ENCODE data around the gene IL3RA. TPM values are rescaled to one million over a fixed set of nuclear protein-coding genes. Genes with fewer than 3 reads are reported as not detected.
A peak's percentile ranks its signal among the peaks of the same experiment; 100 is the strongest.
"Not testable (repeated sequence)": the region's sequence is repeated elsewhere in the genome, so short reads cannot be mapped to it uniquely, and the experiment has no call there.

The IL3RA gene
- total RNA-seq, 2 experiments from 2014 or later, result 0.60 to 0.61 TPM

- peaks cover 38% of the 10 kb centered on the region for H3K36me3 Mint-ChIP-seq (ENCODE audit: low read depth)
- DNase-seq (no peak), ATAC-seq (no peak)
Observed at GRCh38 chrX:1361275-1361674, 24.7 kb downstream of the IL3RA start.

GRCh38 chrX:1361910-1362309 lies 25.3 kb downstream of the IL3RA start:
- ATAC-seq, result no peak

More at GRCh38 chrX:1361275-1361674, 24.7 kb downstream of the IL3RA start:
- CTCF ChIA-PET, result no interaction called here
- POLR2A ChIA-PET, result no interaction called here
- Mint-ChIP-seq H3K27ac (no peak overlapping the region), H3K9me3 (ENCODE audit: insufficient read depth) (no peaks in the 10 kb centered on the region), H3K4me1 (ENCODE audit: low read depth) (no peaks in the 10 kb centered on the region), H3K4me3 (no peak overlapping the region), H3K27me3 (ENCODE audit: low read depth) (no peaks in the 10 kb centered on the region)

GRCh38 chrX:1366363-1366762 lies 29.8 kb downstream of the IL3RA start:
- H3K27ac Mint-ChIP-seq; POLR2A ChIA-PET; H3K4me3 Mint-ChIP-seq; CTCF ChIA-PET; H3K9me3 Mint-ChIP-seq (ENCODE audit: insufficient read depth); DNase-seq; H3K4me1 Mint-ChIP-seq (ENCODE audit: low read depth); H3K27me3 Mint-ChIP-seq (ENCODE audit: low read depth); ATAC-seq: not testable (repeated sequence)
- H3K36me3 Mint-ChIP-seq (ENCODE audit: low read depth), result peaks cover 21% of the 10 kb centered on the region

More at GRCh38 chrX:1361910-1362309, 25.3 kb downstream of the IL3RA start:
- H3K4me3 Mint-ChIP-seq, result no peak overlapping the region
- no peaks in the 10 kb centered on the region for H3K4me1 Mint-ChIP-seq (ENCODE audit: low read depth)
- no peaks in the 10 kb centered on the region for H3K27me3 Mint-ChIP-seq (ENCODE audit: low read depth)
- no peak for DNase-seq
- ChIA-PET CTCF (no interaction called here), POLR2A (no interaction called here)
- no peaks in the 10 kb centered on the region for H3K9me3 Mint-ChIP-seq (ENCODE audit: insufficient read depth)
- peak overlapping the region; percentile 34 for H3K27ac Mint-ChIP-seq
- H3K36me3 Mint-ChIP-seq (ENCODE audit: low read depth), result peaks cover 38% of the 10 kb centered on the region

GRCh38 chrX:1368385-1368698 lies 31.8 kb downstream of the IL3RA start:
- ChIA-PET CTCF (no interaction called here), POLR2A (no interaction called here)
- Mint-ChIP-seq H3K27ac (no peak overlapping the region), H3K9me3 (ENCODE audit: insufficient read depth) (no peaks in the 10 kb centered on the region), H3K4me3 (no peak overlapping the region), H3K4me1 (ENCODE audit: low read depth) (no peaks in the 10 kb centered on the region), H3K27me3 (ENCODE audit: low read depth) (no peaks in the 10 kb centered on the region), H3K36me3 (ENCODE audit: low read depth) (peaks cover 10% of the 10 kb centered on the region)
- peak; percentile 49 for ATAC-seq
- no peak for DNase-seq

DNA sequence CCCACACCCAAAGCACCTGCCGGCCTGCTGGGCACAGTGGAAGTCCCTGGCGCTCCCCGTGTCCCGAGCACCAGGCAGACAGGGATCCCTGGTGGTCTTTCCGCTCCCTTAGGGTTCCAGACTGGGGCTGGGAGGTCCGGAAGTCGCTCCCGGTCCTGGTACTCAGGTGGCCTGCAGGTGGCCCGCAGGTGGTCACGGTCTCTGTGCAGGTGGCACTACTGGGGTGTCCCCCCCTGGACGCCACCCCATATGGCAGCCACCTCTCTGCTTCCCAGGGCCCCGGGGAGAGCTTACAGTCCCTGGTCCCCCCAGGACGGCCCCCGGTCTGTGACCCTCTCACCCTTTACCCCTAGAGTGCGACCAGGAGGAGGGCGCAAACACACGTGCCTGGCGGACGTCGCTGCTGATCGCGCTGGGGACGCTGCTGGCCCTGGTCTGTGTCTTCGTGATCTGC lies 41.7 kb downstream of the IL3RA start:
- Mint-ChIP-seq H3K9me3 (ENCODE audit: insufficient read depth) (no peaks in the 10 kb centered on the region), H3K27ac (no peak overlapping the region), H3K36me3 (ENCODE audit: low read depth) (peaks cover 15% of the 10 kb centered on the region), H3K4me3 (no peak overlapping the region), H3K27me3 (ENCODE audit: low read depth) (no peaks in the 10 kb centered on the region), H3K4me1 (ENCODE audit: low read depth) (peaks cover 3% of the 10 kb centered on the region)
- ChIA-PET POLR2A (no interaction called here), CTCF (no interaction called here)
- no peak for DNase-seq
- ATAC-seq, result peak; percentile 21

- DNase-seq, result no peak
- peak; percentile 29 for ATAC-seq
- Mint-ChIP-seq H3K4me1 (ENCODE audit: low read depth) (peaks cover 3% of the 10 kb centered on the region), H3K27ac (no peak overlapping the region), H3K9me3 (ENCODE audit: insufficient read depth) (no peaks in the 10 kb centered on the region), H3K27me3 (ENCODE audit: low read depth) (no peaks in the 10 kb centered on the region), H3K36me3 (ENCODE audit: low read depth) (peaks cover 34% of the 10 kb centered on the region), H3K4me3 (no peak overlapping the region)
- ChIA-PET CTCF (no interaction called here), POLR2A (no interaction called here)
Observed at GRCh38 chrX:1380672-1381233, 44.2 kb downstream of the IL3RA start.

DNA sequence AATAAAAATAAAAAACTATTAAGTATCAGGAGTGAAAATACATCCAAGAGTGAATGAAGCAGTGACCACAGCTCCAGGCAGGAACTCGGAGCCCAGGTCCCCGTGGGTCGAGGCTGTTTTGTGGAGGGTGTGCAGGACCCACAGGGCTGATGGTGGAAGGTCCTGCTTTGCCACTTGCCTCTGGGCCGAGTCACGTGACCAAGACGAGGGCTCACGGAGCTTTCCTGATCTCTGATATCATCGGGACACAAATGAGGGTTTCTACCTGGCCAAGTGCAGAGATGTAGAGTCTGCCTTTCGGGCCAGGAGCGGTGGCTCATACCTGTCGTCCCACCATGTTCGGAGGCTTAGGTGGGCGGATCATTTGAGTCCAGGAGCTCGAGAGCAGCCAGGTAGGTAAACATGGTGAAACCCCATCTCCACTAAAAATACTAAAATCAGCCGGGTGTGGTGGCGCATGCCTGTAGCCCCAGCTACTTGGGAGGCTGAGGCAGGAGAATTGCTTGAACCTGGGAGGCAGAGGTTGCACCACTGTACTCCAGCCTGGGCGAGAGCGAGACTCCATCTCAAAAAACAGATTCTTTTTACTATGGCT lies 48.2 kb downstream of the IL3RA start:
- H3K9me3 Mint-ChIP-seq (ENCODE audit: insufficient read depth), result no peaks in the 10 kb centered on the region
- ChIA-PET CTCF (no interaction called here), POLR2A (no interaction called here)
- ATAC-seq, result no peak
- no peak for DNase-seq
- H3K27ac Mint-ChIP-seq, result no peak overlapping the region
- H3K4me3 Mint-ChIP-seq, result no peak overlapping the region
- H3K4me1 Mint-ChIP-seq (ENCODE audit: low read depth), result peaks cover 25% of the 10 kb centered on the region
- peaks cover 70% of the 10 kb centered on the region for H3K36me3 Mint-ChIP-seq (ENCODE audit: low read depth)
- H3K27me3 Mint-ChIP-seq (ENCODE audit: low read depth), result no peaks in the 10 kb centered on the region

DNA sequence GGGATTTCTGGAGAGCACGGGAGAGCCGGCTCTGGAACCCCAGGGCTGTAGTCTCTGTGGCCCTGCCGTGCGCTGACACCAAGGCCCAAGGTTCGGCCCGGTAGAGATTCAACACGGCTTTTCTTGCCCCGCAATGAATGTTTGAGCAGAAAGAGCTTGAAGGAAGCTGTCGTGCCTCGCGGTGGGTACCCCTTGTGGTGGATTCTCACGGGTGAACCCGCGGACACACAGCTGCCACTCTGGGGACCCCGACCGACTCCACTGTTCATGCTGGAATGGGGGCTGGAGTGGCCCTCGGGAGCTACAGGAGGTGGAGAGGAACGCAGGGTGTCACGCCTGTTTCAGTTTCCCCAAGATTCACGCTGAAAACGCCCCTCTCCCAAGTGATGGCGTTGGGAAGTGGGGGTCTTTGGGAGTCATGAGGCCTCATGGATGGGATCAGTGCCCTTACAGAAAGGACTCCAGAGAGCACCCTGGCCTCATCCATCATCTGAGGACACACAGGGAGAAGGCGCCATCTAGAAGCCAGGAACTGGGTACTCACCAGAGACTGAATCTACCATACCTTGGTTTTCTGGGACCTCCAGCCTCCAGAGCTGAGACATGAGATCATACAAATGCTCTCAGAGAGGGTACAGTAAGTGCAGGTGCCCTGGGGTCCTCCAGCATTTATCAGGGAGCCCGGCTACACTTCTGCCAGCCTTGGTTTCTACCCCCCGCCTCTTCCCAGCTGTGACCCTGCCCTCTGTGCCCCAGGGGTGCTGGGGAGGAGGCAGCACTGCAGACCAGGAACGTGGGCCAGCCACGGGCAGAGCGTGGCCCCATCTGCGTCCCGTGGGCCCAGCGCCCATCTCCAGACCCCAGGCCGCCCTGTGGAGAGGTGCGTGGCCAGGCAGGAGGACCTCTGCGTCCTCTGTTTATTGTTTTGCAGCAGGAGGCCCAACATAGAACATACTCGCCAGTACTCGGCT lies 49.0 kb downstream of the IL3RA start:
- CTCF ChIA-PET, result no interaction called here
- H3K27ac Mint-ChIP-seq, result no peak overlapping the region
- peaks cover 76% of the 10 kb centered on the region for H3K36me3 Mint-ChIP-seq (ENCODE audit: low read depth)
- ATAC-seq (no peak), DNase-seq (no peak)
- H3K9me3 Mint-ChIP-seq (ENCODE audit: insufficient read depth), result no peaks in the 10 kb centered on the region
- POLR2A ChIA-PET, result no interaction called here
- no peak overlapping the region for H3K4me3 Mint-ChIP-seq
- peaks cover 32% of the 10 kb centered on the region for H3K4me1 Mint-ChIP-seq (ENCODE audit: low read depth)
- no peaks in the 10 kb centered on the region for H3K27me3 Mint-ChIP-seq (ENCODE audit: low read depth)

DNA sequence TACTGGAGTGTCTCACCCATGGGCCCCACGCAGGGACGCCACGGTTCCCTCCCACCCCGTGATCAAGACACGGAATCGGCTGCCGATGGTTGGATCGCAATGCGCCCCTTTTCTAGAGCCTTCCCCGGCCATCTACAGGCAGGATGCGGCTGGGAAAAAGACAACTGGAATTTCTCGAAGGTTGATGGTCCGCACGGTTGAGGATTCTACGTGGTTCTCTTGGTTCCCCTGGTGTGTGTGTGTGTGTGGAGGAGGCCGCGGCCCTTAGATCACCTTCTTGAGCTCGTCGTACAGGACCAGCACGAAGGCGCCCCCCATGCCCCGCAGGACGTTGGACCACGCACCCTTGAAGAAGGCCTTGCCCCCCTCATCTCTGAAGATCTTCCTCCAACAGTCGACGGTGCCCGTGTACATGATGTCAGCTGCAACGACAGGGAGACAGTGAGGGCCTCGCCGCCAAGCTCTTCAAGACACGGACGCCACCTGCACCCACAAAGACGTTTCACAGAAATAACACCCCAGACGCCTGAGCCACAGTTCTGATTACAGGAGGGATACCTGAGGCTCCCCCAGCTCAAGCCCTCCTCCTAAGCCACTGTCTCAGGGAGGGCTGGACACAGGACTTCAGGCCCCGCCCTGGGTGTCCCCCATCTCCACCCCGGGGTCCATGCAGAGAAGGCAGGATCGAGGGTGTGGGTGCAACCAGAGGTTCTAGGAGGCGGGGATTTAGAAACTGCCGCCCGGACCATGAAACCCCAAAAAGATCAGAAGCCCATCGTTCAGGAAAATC lies 49.9 kb downstream of the IL3RA start:
- Mint-ChIP-seq H3K4me3 (no peak overlapping the region), H3K4me1 (ENCODE audit: low read depth) (peaks cover 38% of the 10 kb centered on the region), H3K9me3 (ENCODE audit: insufficient read depth) (no peaks in the 10 kb centered on the region), H3K36me3 (ENCODE audit: low read depth) (peaks cover 81% of the 10 kb centered on the region), H3K27ac (no peak overlapping the region), H3K27me3 (ENCODE audit: low read depth) (no peaks in the 10 kb centered on the region)
- POLR2A ChIA-PET, result no interaction called here
- CTCF ChIA-PET, result no interaction called here
- ATAC-seq (no peak), DNase-seq (no peak)

GRCh38 chrX:1387141-1387776 lies 50.7 kb downstream of the IL3RA start:
- Mint-ChIP-seq H3K4me3 (no peak overlapping the region), H3K27me3 (ENCODE audit: low read depth) (no peaks in the 10 kb centered on the region), H3K4me1 (ENCODE audit: low read depth) (peaks cover 38% of the 10 kb centered on the region), H3K27ac (no peak overlapping the region), H3K36me3 (ENCODE audit: low read depth) (peaks cover 76% of the 10 kb centered on the region), H3K9me3 (ENCODE audit: insufficient read depth) (no peaks in the 10 kb centered on the region)
- CTCF ChIA-PET, result no interaction called here
- ATAC-seq (no peak), DNase-seq (no peak)
- POLR2A ChIA-PET, result no interaction called here

- no peak for ATAC-seq
- Mint-ChIP-seq H3K9me3 (ENCODE audit: insufficient read depth) (no peaks in the 10 kb centered on the region), H3K36me3 (ENCODE audit: low read depth) (peaks cover 69% of the 10 kb centered on the region), H3K4me3 (peak overlapping the region; percentile 28), H3K27ac (no peak overlapping the region), H3K4me1 (ENCODE audit: low read depth) (peaks cover 44% of the 10 kb centered on the region), H3K27me3 (ENCODE audit: low read depth) (no peaks in the 10 kb centered on the region)
- no peak for DNase-seq
- ChIA-PET CTCF (no interaction called here), POLR2A (no interaction called here)
Observed at GRCh38 chrX:1388651-1389050, 52.1 kb downstream of the IL3RA start.

Data from activated CD8-positive, alpha-beta T cell treated with anti-CD3 and anti-CD28 coated beads, Interleukin-2, amount 10 ng/mL, durations not matched to agents 7 days and 5 days (primary cell).